Measurements from ENCODE around the gene RGL1.

RGL1 gene

GRCh38 chr1:183965726-183966125, 160.8 kb downstream of the RGL1 start:
- no peak for TF ChIP-seq CTCF (IDR thresholded peaks at IDR 0.05; ENCODE audit: insufficient read depth, low read depth, low read length, missing control alignments)
- no peak for DNase-seq (ENCODE audit: low read depth)
- H3K4me3 ChIP-seq (ENCODE audit: low read depth, low read length) = no peak overlapping the region

GRCh38 chr1:183966487-183966886, 161.6 kb downstream of the RGL1 start:
- DNase-seq (ENCODE audit: low read depth) = no peak
- TF ChIP-seq CTCF (IDR thresholded peaks at IDR 0.05; ENCODE audit: insufficient read depth, low read depth, low read length, missing control alignments) = no peak

GRCh38 chr1:183967914-183968313, 163.0 kb downstream of the RGL1 start:
- TF ChIP-seq CTCF (IDR thresholded peaks at IDR 0.05; ENCODE audit: insufficient read depth, low read depth, low read length, missing control alignments) = no peak
- DNase-seq (ENCODE audit: low read depth) = no peak
- H3K4me3 ChIP-seq (ENCODE audit: low read depth, low read length) = no peak overlapping the region

More at GRCh38 chr1:183966487-183966886, 161.6 kb downstream of the RGL1 start:
- H3K4me3 ChIP-seq (ENCODE audit: low read depth, low read length) = no peak overlapping the region

GRCh38 chr1:183968386-183968785, 163.5 kb downstream of the RGL1 start:
- H3K4me3 ChIP-seq (ENCODE audit: low read depth, low read length) = no peak overlapping the region
- no peak for TF ChIP-seq CTCF (IDR thresholded peaks at IDR 0.05; ENCODE audit: insufficient read depth, low read depth, low read length, missing control alignments)
- DNase-seq (ENCODE audit: low read depth) = no peak

- TF ChIP-seq CTCF (IDR thresholded peaks at IDR 0.05; ENCODE audit: insufficient read depth, low read depth, low read length, missing control alignments) = no peak
- H3K4me3 ChIP-seq (ENCODE audit: low read depth, low read length) = no peak overlapping the region
- DNase-seq (ENCODE audit: low read depth) = no peak
Observed at GRCh38 chr1:183970516-183971300, 165.8 kb downstream of the RGL1 start.

GRCh38 chr1:183975651-183976050, 170.7 kb downstream of the RGL1 start:
- no peak overlapping the region for H3K4me3 ChIP-seq (ENCODE audit: low read depth, low read length)
- TF ChIP-seq CTCF (IDR thresholded peaks at IDR 0.05; ENCODE audit: insufficient read depth, low read depth, low read length, missing control alignments) = no peak
- no peak for DNase-seq (ENCODE audit: low read depth)

- no peak for DNase-seq (ENCODE audit: low read depth)
- TF ChIP-seq CTCF (IDR thresholded peaks at IDR 0.05; ENCODE audit: insufficient read depth, low read depth, low read length, missing control alignments) = no peak
- H3K4me3 ChIP-seq (ENCODE audit: low read depth, low read length) = no peak overlapping the region
Observed at GRCh38 chr1:183977717-183978116, 172.8 kb downstream of the RGL1 start.
